Endodermal cell (in vitro differentiated cells): ENCODE data around the gene AKAP6. TPM values are rescaled to one million over a fixed set of nuclear protein-coding genes. Genes with fewer than 3 reads are reported as not detected.

Experiments used
- DNase-seq: peaks from one replicate; pipeline ENCODE4 v3.0.0-alpha.2; 2017
- H3K27ac ChIP-seq: 2 replicates; pipeline ENCODE4 v1.5.1; 2013; ENCODE audit warnings: mild to moderate bottlenecking, low read depth, low read length, moderate library complexity
- H3K27me3 ChIP-seq: 2 replicates; pipeline ENCODE4 v1.6.1; 2013; ENCODE audit warnings: mild to moderate bottlenecking, low read length, moderate library complexity; ENCODE audit not compliant: insufficient read depth, control insufficient read depth, poor library complexity, severe bottlenecking
- H3K36me3 ChIP-seq: 2 replicates; pipeline ENCODE4 v1.7.0; 2013; ENCODE audit warnings: mild to moderate bottlenecking, low read length, moderate library complexity; ENCODE audit not compliant: control insufficient read depth, insufficient read depth
- H3K4me1 ChIP-seq: one replicate; pipeline ENCODE4 v1.7.0; 2013; ENCODE audit warnings: low read length; ENCODE audit not compliant: control insufficient read depth, insufficient read depth
- H3K4me3 ChIP-seq: 2 replicates; pipeline ENCODE4 v1.5.1; 2013; ENCODE audit warnings: mild to moderate bottlenecking, low read length, moderate library complexity
- H3K9ac ChIP-seq: 2 replicates; pipeline ENCODE4 v1.6.1; 2013; ENCODE audit warnings: mild to moderate bottlenecking, low read length, moderate library complexity; ENCODE audit not compliant: poor library complexity, severe bottlenecking; ENCODE audit errors: extremely low read depth
- H3K9me3 ChIP-seq: 2 replicates; pipeline ENCODE4 v1.6.1; 2013; ENCODE audit warnings: mild to moderate bottlenecking, low read length, moderate library complexity; ENCODE audit not compliant: control insufficient read depth
- H3K27ac Mint-ChIP-seq: 2 replicates; pipeline ENCODE4 v1.8.0; 2020; ENCODE audit warnings: mixed read lengths
- H3K27me3 Mint-ChIP-seq: 2 replicates; pipeline ENCODE4 v1.8.0; 2021; ENCODE audit warnings: mild to moderate bottlenecking, mixed read lengths; ENCODE audit not compliant: insufficient read depth
- H3K36me3 Mint-ChIP-seq: 2 replicates; pipeline ENCODE4 v1.8.0; 2020; ENCODE audit warnings: low read depth, mixed read lengths
- H3K4me1 Mint-ChIP-seq: 2 replicates; pipeline ENCODE4 v1.8.0; 2020; ENCODE audit warnings: mixed read lengths
- H3K4me3 Mint-ChIP-seq: 2 replicates; pipeline ENCODE4 v1.8.0; 2020; ENCODE audit warnings: mild to moderate bottlenecking, moderate library complexity, mixed read lengths
- H3K9me3 Mint-ChIP-seq: 2 replicates; pipeline ENCODE4 v1.8.0; 2020; ENCODE audit warnings: mild to moderate bottlenecking, mixed read lengths
- CTCF ChIP-seq: fragments of 200-600 bp; sonication (generic); conservative IDR thresholded peaks from 2 replicates; pipeline ENCODE4 v1.5.0; 2021; ENCODE audit warnings: antibody characterized with exemption, mild to moderate bottlenecking
- WGBS, 2 experiments: methylation state at CpG; one replicate each; pipeline versions ENCODE4 v1.1.5 to v1.1.7; 2013; ENCODE audit warnings: missing lambda C conversion rate in 2 of 2, mixed read lengths in 1 of 2; ENCODE audit not compliant: insufficient coverage in 1 of 2, insufficient read length in 1 of 2; 5-methylcytosine and 5-hydroxymethylcytosine counted together
- total RNA-seq, 2 donors: library from RNA; stranded (reverse); fragmentation: NEBNext Ultra II Directional in 1 of 2; extraction: Animal tissue kit (Norgen Biotek cat#: 25700) in 1 of 2; gene quantifications; 2 replicates in 1 of 2; 3 replicates in 1 of 2; pipeline ENCODE4 v1.2.1, GENCODE V29; 2021

Gene AKAP6
- total RNA-seq, 2 donors from 2014 or later: 4.3 to 5.0 TPM

DNA sequence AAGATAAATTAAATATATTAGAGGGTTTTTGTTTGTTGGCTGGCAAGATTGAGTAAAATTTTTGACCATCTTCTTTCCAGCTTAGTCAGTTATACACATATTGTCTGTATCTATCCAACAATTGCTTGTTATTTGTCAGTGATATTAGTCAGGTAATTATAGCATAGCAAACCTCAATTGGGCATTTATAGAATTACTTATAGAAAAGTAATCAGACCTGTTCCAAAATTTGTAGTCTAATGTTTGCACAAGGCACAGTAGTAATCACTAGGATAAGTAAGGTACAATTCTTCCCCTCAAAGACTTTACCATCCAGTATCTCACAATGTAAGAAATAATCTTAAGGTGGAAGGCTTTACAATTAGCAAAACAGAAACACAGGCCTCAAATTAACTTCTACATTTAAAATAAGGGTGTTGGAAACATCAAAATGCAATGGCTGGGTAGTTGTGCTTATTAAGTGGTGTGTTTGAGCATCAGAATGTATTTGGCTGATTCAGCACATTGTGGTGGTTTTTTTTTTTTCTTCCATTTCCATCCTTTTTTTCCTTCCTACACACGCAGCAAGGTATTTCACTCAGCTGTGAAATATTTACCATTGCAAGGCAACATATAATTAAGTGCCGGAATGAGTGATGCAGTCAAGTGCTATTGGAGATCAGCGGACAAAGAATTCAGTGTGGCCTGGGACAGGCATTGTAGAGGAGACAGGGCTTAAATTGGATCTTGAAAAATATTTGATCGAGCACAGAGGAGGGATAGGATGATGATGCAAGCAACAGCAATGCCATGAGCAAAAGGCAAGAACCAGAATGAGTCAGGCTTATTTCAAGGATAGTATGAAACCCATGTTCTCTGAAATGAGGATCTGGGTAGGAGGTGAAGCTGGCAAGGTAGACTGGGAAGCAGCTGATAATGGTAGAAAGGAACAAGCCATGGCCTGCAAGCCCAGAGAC lies 178.2 kb downstream of the AKAP6 start:
- Histone ChIP-seq H3K27ac (no peak overlapping the region), H3K9ac (no peak overlapping the region), H3K36me3 (no peaks in the 10 kb centered on the region), H3K27me3 (no peaks in the 10 kb centered on the region), H3K4me1 (no peaks in the 10 kb centered on the region), H3K4me3 (no peak overlapping the region), H3K9me3 (no peaks in the 10 kb centered on the region)
- 92 to 100% methylated on average over 3 of the region's 4 CpGs for WGBS, 2 experiments
- Mint-ChIP-seq H3K27me3 (no peaks in the 10 kb centered on the region), H3K27ac (no peak overlapping the region), H3K4me1 (peaks cover 5% of the 10 kb centered on the region), H3K36me3 (no peaks in the 10 kb centered on the region), H3K9me3 (no peaks in the 10 kb centered on the region), H3K4me3 (no peak overlapping the region)
- no peak for TF ChIP-seq CTCF
- no peak for DNase-seq

- WGBS, 2 experiments: 90 to 100% methylated on average over 1 of the region's 2 CpGs
- Mint-ChIP-seq H3K4me3 (no peak overlapping the region), H3K27ac (no peak overlapping the region), H3K36me3 (no peaks in the 10 kb centered on the region), H3K4me1 (peaks cover 5% of the 10 kb centered on the region), H3K27me3 (no peaks in the 10 kb centered on the region), H3K9me3 (no peaks in the 10 kb centered on the region)
- Histone ChIP-seq H3K4me1 (no peaks in the 10 kb centered on the region), H3K9ac (no peak overlapping the region), H3K36me3 (no peaks in the 10 kb centered on the region), H3K9me3 (no peaks in the 10 kb centered on the region), H3K27ac (no peak overlapping the region), H3K4me3 (no peak overlapping the region), H3K27me3 (no peaks in the 10 kb centered on the region)
- TF ChIP-seq CTCF: no peak
- DNase-seq: no peak
Measured at GRCh38 chr14:32508281-32508680, 179.2 kb downstream of the AKAP6 start.

DNA sequence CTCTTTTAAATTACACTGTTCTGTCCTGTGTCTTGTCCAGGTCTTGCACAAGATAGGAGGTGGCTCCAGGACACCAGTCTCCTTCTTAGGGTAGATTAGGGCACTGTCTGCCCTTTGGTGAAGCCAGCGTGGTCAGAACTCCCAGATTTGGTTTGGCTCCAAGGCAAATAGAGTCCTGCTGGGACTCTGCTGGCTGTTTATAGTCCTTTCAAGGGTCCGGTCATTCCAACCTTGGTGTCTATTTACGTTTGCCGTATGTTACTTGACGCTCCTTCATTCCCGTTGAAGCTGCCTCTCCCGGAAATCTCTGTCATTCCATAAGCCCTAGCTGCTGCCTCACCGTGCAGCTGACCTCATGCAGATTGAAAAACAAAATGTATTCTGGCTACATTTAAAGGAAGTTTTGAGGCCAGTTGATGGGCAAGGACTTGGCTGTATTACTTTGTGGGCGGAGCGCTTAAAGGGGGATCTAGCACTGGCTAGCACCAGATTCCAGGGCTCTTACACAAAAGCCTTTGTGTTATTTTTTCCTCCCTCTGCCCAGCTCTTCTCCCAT lies 180.6 kb downstream of the AKAP6 start:
- H3K27ac ChIP-seq: no peak overlapping the region
- no peak overlapping the region for H3K4me3 ChIP-seq
- H3K36me3 ChIP-seq: no peaks in the 10 kb centered on the region
- H3K27me3 Mint-ChIP-seq: no peaks in the 10 kb centered on the region
- 94 to 95% methylated on average over 10 of the region's 10 CpGs for WGBS, 2 experiments
- H3K4me3 Mint-ChIP-seq: no peak overlapping the region
- H3K4me1 ChIP-seq: no peaks in the 10 kb centered on the region
- TF ChIP-seq CTCF: no peak
- peaks cover 5% of the 10 kb centered on the region for H3K4me1 Mint-ChIP-seq
- H3K9me3 Mint-ChIP-seq: no peaks in the 10 kb centered on the region
- no peak overlapping the region for H3K9ac ChIP-seq
- no peaks in the 10 kb centered on the region for H3K36me3 Mint-ChIP-seq
- no peaks in the 10 kb centered on the region for H3K9me3 ChIP-seq
- DNase-seq: no peak
- no peaks in the 10 kb centered on the region for H3K27me3 ChIP-seq
- H3K27ac Mint-ChIP-seq: no peak overlapping the region
